Memory B cell (primary cell): ENCODE measurements around the gene ROBO1.
"Not testable (repeated sequence)": the region's sequence is repeated elsewhere in the genome, so short reads cannot be mapped to it uniquely, and the experiment has no call there.

ENCODE experiments used
- ATAC-seq: fragments of 150-1000 bp; cut with Tn5 transposase; 2 replicates; pipeline ENCODE4 v1.10.0; 2021; ENCODE audit warnings: low read depth, mild to moderate bottlenecking, moderate library complexity
- DNase-seq, 2 donors: peaks; one replicate each; pipeline ENCODE4 v3.0.0; 2022; ENCODE audit warnings: low spot score in 2 of 2
- H3K27ac Mint-ChIP-seq: one replicate; pipeline ENCODE4 v1.8.0; 2022; ENCODE audit warnings: mild to moderate bottlenecking, moderate library complexity, mixed read lengths
- H3K27me3 Mint-ChIP-seq: one replicate; pipeline ENCODE4 v1.8.0; 2022; ENCODE audit warnings: mixed read lengths
- H3K36me3 Mint-ChIP-seq: one replicate; pipeline ENCODE4 v1.8.0; 2022; ENCODE audit warnings: mild to moderate bottlenecking, mixed read lengths
- H3K4me1 Mint-ChIP-seq: one replicate; pipeline ENCODE4 v1.8.0; 2022; ENCODE audit warnings: mixed read lengths
- H3K4me3 Mint-ChIP-seq: one replicate; pipeline ENCODE4 v1.8.0; 2022; ENCODE audit warnings: mild to moderate bottlenecking, moderate library complexity, mixed read lengths
- H3K9me3 Mint-ChIP-seq: one replicate; pipeline ENCODE4 v1.8.0; 2022; ENCODE audit warnings: mixed read lengths

ROBO1 gene

DNA sequence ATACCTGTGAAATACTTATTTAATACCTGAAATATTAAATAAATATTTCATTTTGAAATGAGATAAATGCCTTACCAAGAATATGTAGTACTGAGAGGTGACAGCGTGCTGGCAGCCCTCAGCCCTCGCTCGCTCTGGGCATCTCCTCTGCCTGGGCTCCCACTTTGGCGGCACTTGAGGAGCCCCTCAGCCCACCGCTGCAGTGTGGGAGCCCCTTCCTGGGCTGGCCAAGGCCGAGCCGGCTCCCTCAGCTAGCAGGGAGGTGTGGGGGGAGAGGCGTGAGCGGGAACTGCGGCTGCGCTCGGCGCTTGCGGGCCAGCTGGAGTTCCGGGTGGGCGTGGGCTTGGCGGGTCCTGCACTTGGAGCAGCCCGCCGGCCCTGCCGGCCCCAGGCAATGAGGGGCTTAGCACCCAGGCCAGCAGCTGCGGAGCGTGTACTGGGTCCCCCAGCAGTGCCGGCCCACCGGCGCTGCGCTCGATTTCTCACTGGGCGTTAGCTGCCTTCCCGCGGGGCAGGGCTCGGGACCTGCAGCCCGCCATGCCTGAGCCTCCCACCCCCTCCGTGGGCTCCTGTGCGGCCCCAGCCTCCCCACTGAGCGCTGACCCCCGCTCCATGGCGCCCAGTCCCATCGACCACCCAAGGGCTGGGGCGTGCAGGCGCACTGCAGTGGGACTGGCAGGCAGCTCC lies 467.7 kb downstream of the ROBO1 start:
- H3K4me3 Mint-ChIP-seq, H3K27ac Mint-ChIP-seq, H3K4me1 Mint-ChIP-seq, DNase-seq, ATAC-seq, H3K27me3 Mint-ChIP-seq, H3K9me3 Mint-ChIP-seq, H3K36me3 Mint-ChIP-seq: not testable (repeated sequence)

DNA sequence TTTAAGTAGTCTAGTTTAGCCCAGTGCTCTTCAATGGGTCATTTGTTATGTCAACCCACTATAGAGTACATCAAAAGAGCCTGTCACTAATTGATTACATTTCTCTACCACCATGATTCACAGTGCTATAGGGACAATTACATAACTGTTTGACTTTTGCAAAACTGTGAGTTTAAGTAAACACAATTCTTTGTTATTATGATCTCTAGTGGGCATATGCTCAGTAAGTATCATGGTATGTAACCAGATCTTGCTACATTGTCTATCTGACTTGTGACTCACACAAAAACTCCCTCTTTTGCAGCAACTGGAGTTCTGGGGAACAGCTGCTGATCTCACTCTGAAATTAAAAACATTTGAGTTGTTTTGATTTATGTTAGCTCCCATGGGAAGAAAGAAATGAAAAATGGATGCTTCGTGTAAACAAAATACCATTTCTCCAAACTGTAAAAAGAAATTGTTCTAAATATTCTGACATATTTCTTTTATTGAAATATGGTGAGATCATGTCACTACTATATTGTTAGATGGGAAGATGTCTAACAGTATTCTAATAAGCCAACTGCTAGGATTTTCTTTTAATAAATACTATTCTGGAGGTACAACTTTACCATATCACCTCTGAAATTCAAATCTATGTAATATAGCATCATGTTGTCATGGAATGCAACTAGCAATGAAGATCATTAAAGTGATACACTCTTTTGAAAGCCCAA lies 470.4 kb downstream of the ROBO1 start:
- Mint-ChIP-seq H3K27ac (no peak overlapping the region), H3K9me3 (peaks cover 6% of the 10 kb centered on the region), H3K36me3 (no peaks in the 10 kb centered on the region), H3K4me1 (no peaks in the 10 kb centered on the region), H3K4me3 (no peak overlapping the region), H3K27me3 (no peaks in the 10 kb centered on the region)
- DNase-seq: no peak
- no peak for ATAC-seq

DNA sequence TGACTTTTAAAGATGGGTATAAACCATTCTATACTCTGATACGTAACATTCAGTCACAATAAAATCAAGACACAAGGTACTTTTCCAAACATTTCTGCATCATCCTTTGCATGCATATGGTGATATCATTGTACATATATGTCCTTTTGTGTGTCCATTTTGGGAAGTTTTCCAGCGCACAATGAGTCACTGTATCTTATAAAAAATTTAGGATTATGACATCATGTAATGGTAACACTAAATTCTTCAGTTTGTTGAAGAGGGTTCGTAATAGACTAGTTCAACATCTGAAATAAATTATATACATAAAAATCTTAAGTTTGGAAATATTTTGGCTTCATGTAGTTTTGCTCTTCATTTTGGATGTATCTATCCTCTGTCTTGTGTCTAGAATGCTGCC lies 480.9 kb downstream of the ROBO1 start:
- Mint-ChIP-seq H3K9me3 (peaks cover 9% of the 10 kb centered on the region), H3K36me3 (no peaks in the 10 kb centered on the region), H3K4me1 (no peaks in the 10 kb centered on the region), H3K27me3 (no peaks in the 10 kb centered on the region), H3K4me3 (no peak overlapping the region), H3K27ac (no peak overlapping the region)
- ATAC-seq: no peak
- no peak for DNase-seq

DNA sequence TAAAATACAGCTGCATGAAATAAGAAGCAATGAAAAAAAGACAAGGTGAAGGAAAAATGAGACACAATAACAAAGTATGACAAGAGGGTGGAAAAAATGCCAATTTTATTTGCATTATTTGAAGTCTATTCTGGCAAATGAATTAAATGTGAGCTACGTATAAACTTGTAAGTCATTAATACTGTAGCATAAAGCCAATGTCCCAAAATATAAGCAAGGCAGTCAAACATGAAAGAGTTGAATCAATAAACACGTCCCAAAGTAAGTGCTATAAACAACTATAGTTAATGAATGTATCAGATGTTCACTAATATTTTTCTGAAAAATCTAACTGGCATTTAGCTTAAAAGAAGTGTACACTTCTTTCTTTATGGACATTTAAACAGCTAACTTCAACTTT lies 481.9 kb downstream of the ROBO1 start:
- no peaks in the 10 kb centered on the region for H3K4me1 Mint-ChIP-seq
- H3K4me3 Mint-ChIP-seq: no peak overlapping the region
- peaks cover 8% of the 10 kb centered on the region for H3K9me3 Mint-ChIP-seq
- H3K27ac Mint-ChIP-seq: no peak overlapping the region
- ATAC-seq: no peak
- H3K27me3 Mint-ChIP-seq: no peaks in the 10 kb centered on the region
- H3K36me3 Mint-ChIP-seq: no peaks in the 10 kb centered on the region
- no peak for DNase-seq

DNA sequence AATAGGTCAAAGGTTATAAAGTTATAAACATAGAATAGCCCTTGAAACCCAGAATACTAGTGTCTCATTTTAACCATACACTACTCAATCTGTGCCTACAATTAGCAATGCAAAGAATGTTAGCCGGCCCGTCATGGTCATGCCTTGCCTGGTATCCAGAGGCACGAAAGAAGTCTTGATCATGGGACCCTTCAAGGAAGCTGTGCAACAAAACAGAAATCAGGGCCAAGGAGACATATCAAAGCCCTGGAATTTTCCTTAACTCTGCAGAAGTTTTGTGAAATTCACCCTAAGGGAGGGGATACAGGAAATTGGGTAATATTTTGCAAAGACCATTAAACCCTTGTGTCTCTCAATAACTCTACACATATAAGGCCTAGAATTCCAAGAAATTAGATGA lies 482.4 kb downstream of the ROBO1 start:
- H3K4me3 Mint-ChIP-seq: no peak overlapping the region
- H3K36me3 Mint-ChIP-seq: no peaks in the 10 kb centered on the region
- no peak for ATAC-seq
- no peak for DNase-seq
- H3K27me3 Mint-ChIP-seq: no peaks in the 10 kb centered on the region
- peaks cover 4% of the 10 kb centered on the region for H3K9me3 Mint-ChIP-seq
- no peak overlapping the region for H3K27ac Mint-ChIP-seq
- H3K4me1 Mint-ChIP-seq: no peaks in the 10 kb centered on the region

DNA sequence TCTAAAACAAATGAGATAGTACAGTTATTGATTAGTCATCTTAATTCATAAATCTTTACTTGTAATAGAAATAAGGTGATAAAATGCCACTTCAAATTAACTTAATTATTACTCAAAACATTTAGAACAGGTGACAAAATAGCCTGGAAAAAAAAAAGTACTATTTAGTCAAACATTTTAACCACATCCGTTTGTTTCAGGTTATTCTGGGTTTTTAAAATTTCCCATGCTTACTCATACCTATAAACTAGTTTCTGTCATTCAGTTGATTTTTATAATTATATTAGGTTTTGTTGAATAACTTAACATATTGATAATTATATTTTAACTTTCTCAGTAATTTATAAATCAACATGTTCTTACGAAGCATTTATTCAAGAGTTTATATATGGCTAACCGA lies 483.0 kb downstream of the ROBO1 start:
- H3K4me1 Mint-ChIP-seq: no peaks in the 10 kb centered on the region
- no peaks in the 10 kb centered on the region for H3K27me3 Mint-ChIP-seq
- no peaks in the 10 kb centered on the region for H3K36me3 Mint-ChIP-seq
- peaks cover 6% of the 10 kb centered on the region for H3K9me3 Mint-ChIP-seq
- H3K4me3 Mint-ChIP-seq: no peak overlapping the region
- ATAC-seq: no peak
- no peak for DNase-seq
- no peak overlapping the region for H3K27ac Mint-ChIP-seq

DNA sequence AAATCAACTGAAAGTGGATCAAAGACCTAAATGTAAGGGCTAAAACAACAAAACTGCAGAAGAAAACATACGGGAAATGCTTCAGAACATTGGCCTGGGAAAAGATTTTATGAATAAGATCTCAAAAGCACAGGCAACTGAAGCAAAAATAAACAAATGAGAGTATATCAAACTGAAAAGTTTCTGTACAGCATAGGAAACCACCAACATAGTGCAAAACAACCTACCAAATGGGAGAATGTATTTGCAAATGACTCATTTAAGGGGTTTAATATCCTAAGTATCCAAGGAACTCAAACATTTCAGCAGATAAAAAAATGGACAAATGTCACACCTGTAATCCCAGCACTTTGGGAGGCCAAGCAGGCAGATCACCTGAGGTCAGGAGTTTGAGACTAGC lies 489.1 kb downstream of the ROBO1 start:
- H3K4me3 Mint-ChIP-seq: no peak overlapping the region
- no peaks in the 10 kb centered on the region for H3K4me1 Mint-ChIP-seq
- peaks cover 6% of the 10 kb centered on the region for H3K9me3 Mint-ChIP-seq
- no peaks in the 10 kb centered on the region for H3K36me3 Mint-ChIP-seq
- H3K27ac Mint-ChIP-seq: no peak overlapping the region
- no peaks in the 10 kb centered on the region for H3K27me3 Mint-ChIP-seq
- ATAC-seq (no peak), DNase-seq (no peak)

DNA sequence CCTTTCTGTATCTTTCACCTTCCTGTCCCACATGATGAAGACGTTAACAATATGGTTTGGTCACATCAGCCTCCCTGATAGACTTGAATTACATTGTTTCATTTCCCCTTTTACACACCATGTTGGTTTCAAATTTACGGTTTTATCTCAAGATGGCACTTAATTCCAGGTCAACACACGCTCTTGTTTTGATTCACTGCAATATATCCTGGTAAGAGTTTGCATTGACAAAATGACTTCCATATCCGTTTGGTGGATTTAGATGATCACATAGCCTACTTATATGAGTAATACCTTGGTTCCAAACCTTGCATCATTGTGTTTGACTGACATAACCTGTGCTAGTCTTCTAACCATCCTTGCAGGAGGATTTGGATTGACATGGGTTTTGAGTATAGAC lies 499.4 kb downstream of the ROBO1 start:
- H3K27me3 Mint-ChIP-seq: no peaks in the 10 kb centered on the region

DNA sequence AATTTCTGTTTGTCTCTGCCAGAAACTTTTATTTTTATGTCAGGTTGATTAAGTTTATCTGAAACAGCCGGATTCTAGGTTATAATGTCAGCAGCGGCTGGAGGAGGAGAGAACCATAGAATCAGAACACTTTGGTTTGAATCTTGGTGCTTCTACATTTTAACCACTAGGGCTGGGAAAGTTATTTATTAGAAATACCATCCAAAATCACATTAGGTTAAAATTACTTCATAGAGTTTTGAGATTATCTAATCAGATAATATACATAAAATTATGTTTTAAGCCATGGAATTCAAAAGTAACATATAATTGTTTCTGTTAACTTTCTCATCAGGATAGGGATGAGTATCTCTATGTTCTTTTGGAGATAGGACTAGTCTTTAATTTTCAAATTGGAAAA lies 502.9 kb downstream of the ROBO1 start:
- Mint-ChIP-seq H3K36me3 (no peaks in the 10 kb centered on the region), H3K4me3 (no peak overlapping the region), H3K9me3 (peaks cover 3% of the 10 kb centered on the region), H3K27me3 (no peaks in the 10 kb centered on the region), H3K27ac (no peak overlapping the region), H3K4me1 (no peaks in the 10 kb centered on the region)
- DNase-seq (no peak), ATAC-seq (no peak)

More for the DNA sequence above, 499.4 kb downstream of the ROBO1 start:
- ATAC-seq (no peak), DNase-seq (no peak)
- Mint-ChIP-seq H3K27ac (no peak overlapping the region), H3K4me3 (no peak overlapping the region), H3K4me1 (no peaks in the 10 kb centered on the region), H3K36me3 (no peaks in the 10 kb centered on the region), H3K9me3 (peaks cover 5% of the 10 kb centered on the region)

DNA sequence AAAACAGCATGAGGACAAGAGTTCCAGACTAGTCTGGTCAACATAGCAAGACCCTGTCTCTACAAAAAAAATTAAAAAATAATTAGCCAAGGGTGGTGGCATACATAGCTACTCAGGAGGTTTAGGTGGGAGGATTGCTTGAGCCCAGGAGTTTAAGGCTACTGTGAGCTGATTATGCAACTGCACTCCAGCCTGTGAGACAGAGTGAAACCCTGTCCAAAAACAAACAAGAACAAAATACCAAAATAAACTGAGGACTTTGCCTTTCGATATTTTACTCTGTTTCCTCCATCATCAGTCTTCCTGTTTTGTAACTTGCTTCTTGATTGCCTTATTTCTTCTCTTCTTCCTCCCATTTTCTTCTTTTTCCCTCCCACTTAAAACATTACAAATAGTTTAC lies 504.4 kb downstream of the ROBO1 start:
- Mint-ChIP-seq H3K9me3 (peaks cover 2% of the 10 kb centered on the region), H3K4me1 (no peaks in the 10 kb centered on the region), H3K4me3 (no peak overlapping the region), H3K27ac (no peak overlapping the region), H3K27me3 (no peaks in the 10 kb centered on the region), H3K36me3 (no peaks in the 10 kb centered on the region)
- DNase-seq (no peak), ATAC-seq (no peak)

DNA sequence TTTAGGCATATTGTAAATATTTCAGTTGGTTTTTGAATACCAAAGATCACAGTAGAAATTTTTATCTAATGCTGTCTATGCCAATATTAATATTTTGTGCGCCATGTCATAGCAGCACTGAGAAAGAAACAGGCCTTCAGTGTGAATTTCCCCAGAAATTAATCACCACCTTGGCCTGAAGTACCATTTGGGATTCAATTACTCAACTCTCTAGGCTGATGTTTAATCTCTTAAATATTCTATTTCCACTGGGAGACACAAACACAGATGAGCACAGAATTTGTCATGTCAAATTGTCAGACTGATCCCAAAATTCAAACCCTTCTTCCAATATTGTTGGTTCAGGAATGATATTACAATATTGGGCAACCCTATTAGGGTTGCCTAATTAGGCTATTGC lies 509.3 kb downstream of the ROBO1 start:
- DNase-seq (no peak), ATAC-seq (no peak)
- Mint-ChIP-seq H3K9me3 (peaks cover 2% of the 10 kb centered on the region), H3K27ac (no peak overlapping the region), H3K4me3 (no peak overlapping the region), H3K27me3 (no peaks in the 10 kb centered on the region), H3K36me3 (no peaks in the 10 kb centered on the region), H3K4me1 (no peaks in the 10 kb centered on the region)

DNA sequence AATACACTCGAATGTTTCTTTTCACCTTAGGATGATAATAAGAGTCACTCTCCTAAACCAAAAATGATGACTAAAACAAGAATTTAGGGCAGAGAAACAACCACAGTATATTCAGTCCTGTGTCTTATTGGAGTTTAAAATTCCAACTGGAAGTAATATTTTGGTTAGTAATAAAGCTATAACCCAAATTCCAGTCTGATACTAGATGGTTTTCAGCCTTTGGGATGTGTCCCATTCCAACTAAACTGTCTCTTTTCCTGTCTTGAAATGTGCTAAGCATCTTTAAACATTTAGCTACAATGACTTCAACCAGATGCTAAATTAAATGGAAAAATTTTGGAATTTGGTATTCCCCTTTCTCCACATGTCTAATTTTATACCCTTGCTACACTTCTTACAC lies 510.0 kb downstream of the ROBO1 start:
- no peak overlapping the region for H3K4me3 Mint-ChIP-seq
- H3K9me3 Mint-ChIP-seq: peaks cover 2% of the 10 kb centered on the region
- no peak for ATAC-seq

DNA sequence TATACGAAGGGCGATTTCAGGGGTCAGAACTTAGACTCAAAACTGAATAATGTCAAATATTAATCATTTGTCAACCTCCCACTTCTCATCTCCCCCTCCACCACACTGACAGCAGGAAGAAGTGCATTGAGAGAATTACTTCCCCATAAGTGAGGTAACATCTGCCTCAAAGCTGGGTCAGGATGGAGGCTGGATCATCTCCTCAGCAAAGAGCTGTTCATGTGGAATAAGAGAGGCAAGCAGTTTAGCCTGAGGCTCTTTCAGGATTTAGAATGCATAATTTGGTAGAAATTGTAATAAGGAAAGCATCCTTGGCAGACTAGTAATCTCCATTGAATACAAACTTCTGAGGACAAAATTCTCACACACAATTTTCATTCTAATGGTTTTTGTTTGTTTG lies 512.1 kb downstream of the ROBO1 start:
- ATAC-seq (no peak), DNase-seq (no peak)
- Mint-ChIP-seq H3K27ac (no peak overlapping the region), H3K4me3 (no peak overlapping the region), H3K27me3 (no peaks in the 10 kb centered on the region), H3K36me3 (no peaks in the 10 kb centered on the region), H3K4me1 (no peaks in the 10 kb centered on the region), H3K9me3 (peaks cover 4% of the 10 kb centered on the region)

More for the DNA sequence above, 510.0 kb downstream of the ROBO1 start:
- no peaks in the 10 kb centered on the region for H3K36me3 Mint-ChIP-seq
- H3K27ac Mint-ChIP-seq: no peak overlapping the region
- no peaks in the 10 kb centered on the region for H3K4me1 Mint-ChIP-seq
- DNase-seq: no peak
- H3K27me3 Mint-ChIP-seq: no peaks in the 10 kb centered on the region

DNA sequence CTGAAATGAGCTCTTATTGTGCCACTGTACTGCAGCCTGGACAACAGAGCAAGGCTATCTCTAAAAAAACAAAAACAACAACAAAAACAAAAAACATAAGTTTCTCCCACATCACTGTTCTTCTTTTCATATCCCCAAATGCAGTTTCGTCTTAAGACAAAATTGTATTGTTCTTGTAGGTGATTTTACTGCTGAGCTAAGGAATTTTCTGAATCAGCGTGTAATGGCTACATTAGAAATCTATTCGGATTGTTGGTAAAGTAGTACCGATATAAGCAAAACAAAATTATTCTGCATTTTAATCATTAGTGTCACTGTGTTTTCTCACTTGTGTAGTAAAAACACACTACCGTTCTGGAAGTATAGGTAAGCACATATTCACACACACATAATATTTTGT lies 512.5 kb downstream of the ROBO1 start:
- no peaks in the 10 kb centered on the region for H3K4me1 Mint-ChIP-seq
- H3K27ac Mint-ChIP-seq: no peak overlapping the region
- ATAC-seq (no peak), DNase-seq (no peak)
- no peaks in the 10 kb centered on the region for H3K27me3 Mint-ChIP-seq
- H3K4me3 Mint-ChIP-seq: no peak overlapping the region
- H3K9me3 Mint-ChIP-seq: peaks cover 4% of the 10 kb centered on the region
- no peaks in the 10 kb centered on the region for H3K36me3 Mint-ChIP-seq

DNA sequence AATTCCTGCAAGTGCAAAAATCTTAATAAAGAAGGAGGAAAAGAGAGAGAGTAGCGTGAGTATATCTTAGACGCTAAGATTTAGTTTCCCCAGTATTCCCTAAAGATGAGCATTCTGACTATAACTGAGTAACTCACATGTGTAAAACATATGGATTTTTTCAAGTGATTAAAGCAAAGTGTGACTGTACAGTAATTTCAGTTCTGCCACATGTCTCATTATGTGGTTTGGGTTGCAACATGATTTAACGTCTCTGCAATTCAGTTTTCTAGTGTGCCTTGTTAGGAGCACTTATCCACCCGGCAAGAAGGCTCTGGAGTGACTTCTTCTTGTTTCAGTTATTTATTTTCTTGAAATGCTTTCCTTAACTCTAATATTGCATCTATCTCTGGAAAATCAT lies 514.1 kb downstream of the ROBO1 start:
- no peaks in the 10 kb centered on the region for H3K36me3 Mint-ChIP-seq
- H3K27ac Mint-ChIP-seq: no peak overlapping the region
- H3K4me3 Mint-ChIP-seq: no peak overlapping the region
- no peak for DNase-seq
- H3K4me1 Mint-ChIP-seq: no peaks in the 10 kb centered on the region
- ATAC-seq: no peak
- H3K27me3 Mint-ChIP-seq: no peaks in the 10 kb centered on the region
- H3K9me3 Mint-ChIP-seq: peaks cover 6% of the 10 kb centered on the region
